ENCODE measurements around the gene UBE2D2.

The UBE2D2 gene

DNA sequence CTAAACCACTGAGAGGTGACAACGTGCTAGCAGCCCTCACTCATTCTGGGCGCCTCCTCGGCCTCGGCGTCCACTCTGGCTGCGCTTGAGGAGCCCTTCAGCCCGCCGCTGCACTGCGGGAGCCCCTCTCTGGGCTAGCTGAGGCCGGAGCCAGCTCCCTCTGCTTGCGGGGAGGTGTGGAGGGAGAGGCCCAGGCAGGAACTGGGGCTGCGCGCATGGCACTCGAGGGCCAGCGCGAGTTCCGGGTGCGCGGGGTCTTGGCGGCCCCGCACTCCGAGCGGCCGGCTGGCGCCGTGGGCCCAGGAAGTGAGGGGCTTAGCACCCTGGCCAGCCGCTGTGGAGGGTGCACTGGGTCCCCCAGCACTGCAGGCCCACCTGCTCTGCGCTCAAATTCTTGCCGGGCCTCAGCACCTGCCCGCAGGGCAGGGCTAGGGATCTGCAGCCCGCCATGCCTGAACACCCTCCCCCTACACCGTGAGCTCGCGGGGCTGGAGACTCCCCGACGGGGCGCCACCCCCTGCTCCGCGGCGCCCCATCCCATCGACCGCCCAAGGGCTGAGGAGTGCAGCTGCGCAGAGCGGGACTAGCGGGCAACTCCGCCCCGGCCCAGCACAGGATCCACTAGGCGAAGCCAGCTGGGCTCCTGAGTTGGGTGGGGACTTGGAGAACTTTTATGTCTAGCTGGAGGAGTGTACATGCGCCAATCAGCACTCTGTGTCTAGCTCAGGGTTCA lies 11.8 kb upstream of the UBE2D2 start:
- no peak for DNase-seq

DNA sequence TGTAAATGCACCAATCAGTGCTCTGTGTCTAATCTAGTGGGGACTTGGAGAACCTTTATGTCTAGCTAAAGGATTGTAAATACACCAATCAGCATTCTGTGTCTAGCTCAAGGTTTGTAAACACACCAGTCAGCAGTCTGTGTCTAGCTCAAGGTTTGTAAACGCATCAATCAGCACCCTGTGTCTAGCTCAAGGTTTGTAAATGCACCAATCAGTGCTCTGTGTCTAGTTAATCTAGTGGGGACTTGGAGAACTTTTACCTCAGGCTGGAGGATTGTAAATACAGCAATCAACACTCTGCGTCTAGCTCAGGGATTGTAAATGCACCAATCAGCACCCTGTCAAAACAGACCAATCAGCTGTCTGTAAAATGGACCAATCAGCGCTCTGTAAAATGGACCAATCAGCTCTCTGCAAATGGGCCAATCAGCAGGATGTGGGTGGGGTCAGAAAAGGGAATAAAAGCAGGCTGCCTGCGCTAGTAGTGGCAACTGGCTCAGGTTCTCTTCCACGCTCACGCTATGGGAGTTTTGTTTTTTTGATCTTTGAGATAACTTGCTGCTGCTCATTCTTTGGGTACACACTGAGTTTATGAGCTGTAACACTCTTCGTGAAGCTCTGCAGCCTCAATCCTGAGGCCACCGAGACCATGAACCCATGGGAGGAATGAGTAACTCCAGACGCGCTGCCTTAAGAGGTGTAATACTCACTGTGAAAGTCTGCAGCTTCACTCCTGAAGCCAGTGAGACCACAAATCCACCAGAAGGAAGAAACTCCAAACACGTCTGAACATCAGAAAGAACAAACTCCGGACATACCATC lies 10.9 kb upstream of the UBE2D2 start:
- peak; percentile 40 to 52 for DNase-seq

DNA sequence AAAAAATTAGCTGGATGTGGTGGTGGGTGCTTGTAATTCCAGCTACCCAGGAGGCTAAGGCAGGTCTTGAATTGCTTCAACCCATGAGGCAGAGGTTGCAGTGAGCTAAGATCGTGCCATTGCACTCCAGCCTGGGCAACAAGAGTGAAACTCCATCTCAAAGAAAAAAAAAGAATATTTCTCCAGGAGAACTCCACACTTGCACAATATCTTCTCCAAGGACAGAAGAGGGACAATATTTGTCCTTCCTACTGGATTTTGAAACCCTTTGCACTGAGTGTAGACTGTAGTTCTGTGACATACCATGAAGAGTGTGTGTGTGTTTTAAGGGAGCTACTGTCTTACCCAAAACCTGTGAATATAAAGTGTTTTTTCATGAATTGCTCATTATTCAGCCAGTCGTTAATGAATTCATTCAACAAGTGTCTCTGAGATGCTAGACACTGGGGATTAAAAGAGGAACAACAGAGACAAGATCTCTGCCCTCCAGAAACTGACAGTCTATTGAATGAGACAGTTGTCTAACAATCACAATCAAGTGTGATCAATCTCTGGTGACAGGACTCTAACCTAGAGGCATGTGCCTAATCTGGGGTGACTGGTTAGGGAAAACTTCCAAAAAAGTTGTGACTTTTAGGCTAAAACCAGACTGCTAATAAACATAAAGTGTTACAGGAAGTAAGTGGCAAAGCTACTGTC lies 9.8 kb upstream of the UBE2D2 start:
- DNase-seq = no peak

DNA sequence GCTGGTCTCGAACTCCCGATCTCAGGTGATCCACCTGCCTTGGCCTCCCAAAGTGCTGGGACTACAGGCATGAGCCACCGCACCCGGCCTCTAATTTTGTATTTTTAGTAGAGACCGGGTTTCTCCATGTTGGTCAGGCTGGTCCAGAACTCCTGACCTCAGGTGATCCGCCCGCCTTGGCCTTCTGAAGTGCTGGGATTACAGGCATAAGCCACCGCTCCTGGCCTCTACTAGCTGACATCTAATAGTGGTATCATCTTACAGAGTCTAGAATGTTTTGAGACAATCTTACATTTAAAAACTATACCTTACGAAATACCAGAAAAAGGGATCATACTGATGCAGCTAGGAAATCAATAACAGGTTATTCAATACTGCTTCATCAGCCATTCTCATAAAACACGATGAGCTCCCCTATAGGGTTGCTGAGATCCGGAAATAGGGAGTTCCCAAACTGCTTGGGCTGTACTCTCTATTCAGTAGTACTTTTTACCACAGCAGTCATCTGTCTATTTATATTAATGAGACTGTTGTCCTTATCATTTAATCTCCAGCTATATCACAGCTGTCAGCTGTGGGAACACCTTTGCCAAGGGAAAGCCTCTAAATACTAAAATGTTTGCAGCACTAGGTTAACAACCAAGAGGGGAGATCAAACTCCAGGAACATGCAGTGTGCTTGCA lies 8.1 kb upstream of the UBE2D2 start:
- DNase-seq = no peak

DNA sequence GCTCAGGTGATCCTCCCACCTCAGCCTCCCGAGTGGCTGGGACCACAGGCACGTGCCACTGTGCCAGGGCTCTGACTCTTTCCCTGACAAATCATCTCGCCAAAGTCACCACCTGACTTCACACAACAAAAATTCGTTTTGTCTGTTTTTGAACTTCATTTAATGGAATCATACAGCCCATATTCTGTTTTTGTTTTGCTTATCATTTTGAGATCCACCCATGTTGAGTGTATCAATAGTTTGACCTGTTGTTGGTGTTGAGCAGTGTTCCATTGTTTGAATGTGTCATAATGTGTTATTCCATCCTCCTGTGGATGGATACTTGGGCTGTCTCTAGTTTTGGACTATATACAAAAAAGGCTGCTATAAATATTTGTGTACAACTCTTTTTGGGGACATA lies 6.9 kb upstream of the UBE2D2 start:
- DNase-seq = no peak

DNA sequence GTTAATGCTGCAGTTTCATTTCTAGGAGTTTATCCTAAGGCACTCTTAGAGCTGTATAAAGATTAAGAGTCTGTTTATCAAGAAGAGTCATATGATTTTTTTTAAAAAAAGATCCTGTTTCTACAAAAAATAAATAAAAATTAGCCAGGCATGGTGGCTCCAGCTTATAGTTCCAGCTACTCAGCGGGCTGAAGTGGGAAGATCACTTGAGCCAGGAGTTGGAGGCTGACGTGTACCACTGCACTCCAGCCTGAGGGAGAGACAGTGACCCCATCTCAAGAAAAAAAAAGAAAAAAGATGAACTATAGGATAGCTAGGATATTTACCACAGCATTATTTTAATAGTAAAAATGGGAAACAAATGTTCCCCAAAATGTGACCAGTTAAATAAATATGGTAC lies 3.3 kb upstream of the UBE2D2 start:
- DNase-seq = no peak

DNA sequence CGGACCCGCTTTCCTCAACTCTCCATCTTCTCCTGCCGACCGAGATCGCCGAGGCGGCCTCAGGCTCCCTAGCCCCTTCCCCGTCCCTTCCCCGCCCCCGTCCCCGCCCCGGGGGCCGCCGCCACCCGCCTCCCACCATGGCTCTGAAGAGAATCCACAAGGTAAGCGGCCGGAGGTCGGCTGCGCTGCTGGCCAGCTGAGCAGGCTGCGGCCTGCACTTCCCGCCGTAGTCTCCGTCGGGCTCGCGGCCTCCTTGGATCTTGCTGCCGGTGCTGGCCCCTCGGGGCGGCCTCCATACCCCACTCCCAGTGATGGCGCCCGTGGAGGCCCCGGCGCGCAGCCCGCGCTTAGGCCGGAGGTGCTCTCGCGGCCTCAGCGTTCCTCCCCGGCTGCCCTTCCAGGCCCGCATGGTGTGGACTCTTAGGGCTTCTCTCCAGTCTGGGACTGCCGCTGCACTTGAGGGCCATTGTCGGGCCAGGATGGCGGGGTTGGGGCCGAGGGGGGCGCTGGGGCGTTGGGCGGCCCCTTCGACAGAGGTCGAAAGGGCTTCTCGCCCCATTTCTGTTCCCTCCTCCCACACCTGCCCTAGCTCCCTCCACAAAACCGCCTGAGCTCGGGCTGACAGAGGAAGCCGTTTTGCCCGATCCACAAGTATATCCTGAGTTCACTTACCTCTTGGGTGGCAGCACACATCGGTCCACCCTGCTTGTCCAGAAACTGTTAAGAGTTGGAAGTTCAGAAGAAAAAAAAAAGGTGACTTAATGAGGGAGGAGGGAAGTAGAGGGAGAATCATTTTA lies 714 bp downstream of the UBE2D2 start:
- peak; percentile 75 to 80 for DNase-seq

DNA sequence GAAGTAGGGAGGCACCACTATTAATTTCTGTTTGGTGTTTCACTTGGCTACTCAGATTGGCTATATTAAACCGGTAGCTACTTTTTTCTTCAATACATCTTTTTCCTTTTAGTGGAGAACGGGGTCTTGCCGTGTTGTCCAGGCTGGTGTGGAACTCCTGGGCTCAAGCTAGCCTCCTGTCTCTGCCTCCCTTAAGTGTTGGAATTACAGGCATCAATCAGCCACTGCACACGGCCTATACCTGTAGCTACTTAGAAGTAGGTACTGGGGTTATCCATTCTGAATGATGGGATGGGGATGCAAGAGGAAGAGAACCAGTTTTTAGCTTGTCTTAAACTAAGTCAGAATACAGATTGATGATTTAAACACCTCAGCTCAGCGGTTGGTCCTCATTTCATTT lies 1.7 kb downstream of the UBE2D2 start:
- no peak for DNase-seq

DNA sequence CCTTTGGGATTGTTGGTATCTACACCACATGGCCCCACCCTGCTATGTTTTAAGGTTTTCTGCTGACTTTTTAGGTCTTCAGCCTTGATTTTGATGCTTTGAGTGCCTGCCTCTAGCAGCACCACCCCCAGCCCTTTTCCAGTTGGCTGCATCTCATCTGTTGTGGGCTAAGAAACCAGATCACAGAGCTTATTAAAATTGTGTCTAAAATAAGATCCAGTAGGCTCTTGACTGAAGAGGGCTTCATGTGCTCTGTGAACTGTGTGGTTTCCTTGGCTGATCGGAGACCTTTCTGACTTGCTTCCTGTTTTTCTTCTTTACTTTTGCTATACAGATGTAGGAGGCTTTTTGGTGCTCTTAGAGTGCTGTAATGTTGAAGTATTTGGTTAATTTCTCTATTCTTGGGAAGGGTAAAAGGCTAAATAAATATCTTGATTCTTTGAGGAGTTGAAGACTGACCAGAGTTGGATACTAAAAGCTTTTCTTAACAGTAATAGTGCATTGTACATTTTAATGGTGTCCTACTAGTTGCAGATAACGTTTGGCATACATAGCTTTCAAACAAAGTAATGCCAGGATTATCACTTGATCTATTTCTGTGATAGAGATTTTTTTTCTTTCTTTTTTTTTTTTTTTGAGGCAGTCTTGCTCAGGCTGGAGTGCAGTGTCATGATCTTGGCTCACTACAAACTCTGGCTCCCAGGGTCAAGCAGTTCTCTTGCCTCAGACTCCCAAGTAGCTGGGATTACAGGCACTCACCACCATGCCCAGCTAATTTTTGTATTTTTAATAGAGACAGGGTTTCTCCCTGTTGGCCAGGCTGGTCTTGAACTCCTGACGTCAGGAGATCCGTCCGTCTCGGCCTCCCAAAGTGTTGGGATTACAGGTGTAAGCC lies 4.5 kb downstream of the UBE2D2 start:
- peak; percentile 43 to 46 for DNase-seq

DNA sequence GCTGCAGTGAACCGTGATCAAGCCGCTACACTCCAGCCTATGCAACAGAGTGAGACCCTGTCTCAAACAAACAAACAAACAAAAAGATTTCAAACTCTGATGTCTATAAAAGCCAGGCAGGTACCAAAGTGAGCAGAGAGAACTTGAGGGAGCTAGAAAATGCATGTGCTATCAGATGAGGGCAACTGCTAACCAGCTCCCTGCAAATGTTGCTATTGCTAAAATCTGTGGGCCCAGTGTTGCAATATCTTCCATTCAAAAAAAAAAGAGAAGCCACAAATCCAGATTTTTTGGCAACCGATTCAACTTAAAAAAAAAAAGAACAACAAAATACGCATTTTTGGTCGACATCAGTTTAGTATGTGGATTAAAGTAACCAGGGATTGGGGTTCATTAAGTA lies 5.5 kb downstream of the UBE2D2 start:
- DNase-seq = no peak

DNA sequence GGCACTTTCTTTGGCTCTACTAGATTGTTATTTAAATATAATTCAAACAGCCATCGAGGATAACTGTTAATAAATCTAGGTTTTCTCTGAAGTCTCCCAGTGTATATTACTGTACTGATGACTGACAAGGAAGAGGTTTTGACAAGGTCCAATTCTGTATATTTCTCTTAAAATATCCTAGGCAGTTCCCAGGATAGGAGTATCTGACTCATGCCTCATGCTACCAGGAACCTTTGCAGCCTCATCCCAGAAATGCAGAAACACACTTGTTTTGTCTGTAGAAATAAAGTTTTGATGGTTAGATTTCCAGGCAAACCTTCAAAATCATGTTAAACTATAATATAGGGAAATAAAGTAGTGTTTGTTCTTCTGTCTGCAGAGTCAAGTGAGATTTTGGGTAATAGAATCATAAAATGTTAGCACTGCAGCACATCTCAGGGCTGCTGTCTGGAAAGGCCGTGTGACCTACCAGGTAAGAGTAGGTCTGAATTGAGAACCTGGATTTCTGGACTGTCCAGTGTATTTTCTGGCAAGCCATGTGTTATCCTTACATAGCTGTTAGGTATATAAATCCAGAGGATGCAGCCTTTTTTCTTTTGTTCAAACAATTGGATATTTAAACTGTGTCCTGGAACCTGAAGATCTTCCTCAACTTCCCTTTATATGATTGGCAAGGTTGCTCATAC lies 8.3 kb downstream of the UBE2D2 start:
- DNase-seq = no peak

DNA sequence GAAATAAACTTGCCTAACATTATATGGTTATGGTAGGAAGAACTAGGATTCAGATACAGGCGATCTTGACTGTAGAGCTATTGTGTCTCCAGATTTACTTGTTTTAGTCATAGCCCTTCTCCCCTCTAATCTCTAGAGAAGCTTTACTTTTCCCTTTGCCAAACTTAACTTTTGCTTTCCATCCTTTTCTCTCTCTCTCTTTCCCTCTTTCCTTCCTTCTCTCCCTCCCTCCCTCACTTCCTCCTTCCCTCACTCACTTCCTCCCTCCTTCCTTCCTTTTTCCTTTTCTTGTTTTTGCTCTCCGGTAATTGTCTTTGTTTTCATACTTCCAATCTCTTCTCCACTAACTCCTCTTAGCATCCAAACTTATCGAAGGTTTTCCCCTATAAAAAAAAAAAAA lies 10.4 kb downstream of the UBE2D2 start:
- DNase-seq = no peak

DNA sequence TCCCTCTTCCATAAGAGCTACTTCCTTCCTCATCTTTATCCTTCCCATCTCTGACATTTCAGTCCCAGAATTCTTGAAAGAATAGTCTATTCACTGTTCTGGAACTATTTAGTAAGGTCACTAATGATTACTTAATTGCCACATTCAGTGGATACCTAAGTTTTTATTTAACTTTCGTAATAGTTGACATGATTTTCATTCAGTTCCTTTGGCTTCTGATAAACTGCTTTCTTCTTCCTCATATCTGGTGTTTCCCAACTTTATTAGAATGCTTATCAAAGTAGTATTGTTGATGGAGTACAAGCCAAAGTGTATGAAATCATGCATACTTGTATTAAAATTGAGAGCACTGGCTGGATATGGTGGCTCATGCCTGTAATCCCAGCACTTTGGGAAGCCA lies 10.8 kb downstream of the UBE2D2 start:
- no peak for DNase-seq

DNA sequence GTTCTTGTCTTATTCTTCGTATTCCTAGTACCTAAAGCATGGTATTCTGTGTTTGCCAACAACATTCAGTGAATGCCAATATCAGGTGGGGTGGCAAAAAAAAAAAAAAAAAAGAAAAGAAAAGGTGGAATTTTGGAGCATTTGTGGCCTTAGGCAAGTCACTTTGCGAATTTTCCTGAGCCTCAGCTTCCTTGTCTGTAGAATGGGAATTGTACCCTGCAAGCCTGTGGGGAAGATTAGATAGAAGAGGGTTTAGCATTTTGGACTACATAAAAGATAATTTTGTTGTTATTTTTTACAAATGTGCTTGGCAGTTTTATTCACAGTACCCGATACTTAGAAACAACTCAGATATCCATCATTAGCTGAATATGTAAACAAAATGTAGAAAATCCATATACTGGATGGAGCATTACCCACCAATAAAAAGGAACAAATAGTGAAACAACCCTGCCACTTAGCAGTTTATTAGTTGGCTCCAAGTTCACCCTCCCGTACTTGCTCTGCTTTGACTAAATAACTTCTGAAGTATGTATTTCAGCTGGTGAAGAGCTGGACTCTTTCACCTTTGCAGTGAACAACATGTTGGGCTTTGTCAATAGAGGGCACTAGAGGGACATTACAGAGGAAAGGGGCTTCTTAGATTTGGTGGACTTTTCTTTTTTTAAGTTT lies 13.6 kb downstream of the UBE2D2 start:
- peak in 1 of 2 experiments; percentile 10 for DNase-seq

DNA sequence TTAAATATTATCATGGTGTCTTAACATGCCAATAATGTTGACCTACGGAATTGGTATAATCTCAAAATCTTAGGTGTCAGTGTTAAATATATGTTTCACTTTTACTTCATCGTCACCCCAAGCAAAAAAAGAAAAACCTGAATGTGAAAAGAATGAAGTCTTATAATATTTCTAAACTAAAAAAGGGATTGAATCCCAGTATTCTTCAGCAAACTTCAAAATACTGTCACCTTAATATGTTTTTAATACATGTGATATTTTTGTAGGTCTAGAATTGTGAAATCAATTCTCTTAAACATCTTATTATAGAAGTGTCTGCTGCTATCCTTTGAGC lies 14.1 kb downstream of the UBE2D2 start:
- DNase-seq = no peak

DNA sequence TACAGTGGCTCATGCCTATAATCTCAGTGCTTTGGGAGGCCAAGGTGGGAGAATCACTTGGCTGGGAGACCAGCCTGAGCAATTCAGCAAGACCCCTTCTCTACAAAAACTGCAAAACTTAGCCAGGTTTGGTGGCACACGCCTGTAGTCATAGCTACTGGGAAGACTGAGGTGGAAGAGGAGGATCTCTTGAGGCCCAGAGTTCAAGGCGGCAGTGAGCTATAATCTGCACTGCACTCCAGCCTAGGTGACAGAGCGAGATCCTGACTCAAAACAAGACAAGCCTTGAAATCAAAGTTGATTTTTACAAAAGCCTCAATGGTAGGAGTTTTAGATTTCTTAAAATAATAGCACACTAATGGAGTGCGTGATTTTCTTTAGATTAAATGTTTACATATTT lies 14.6 kb downstream of the UBE2D2 start:
- peak; percentile 47 to 51 for DNase-seq

DNA sequence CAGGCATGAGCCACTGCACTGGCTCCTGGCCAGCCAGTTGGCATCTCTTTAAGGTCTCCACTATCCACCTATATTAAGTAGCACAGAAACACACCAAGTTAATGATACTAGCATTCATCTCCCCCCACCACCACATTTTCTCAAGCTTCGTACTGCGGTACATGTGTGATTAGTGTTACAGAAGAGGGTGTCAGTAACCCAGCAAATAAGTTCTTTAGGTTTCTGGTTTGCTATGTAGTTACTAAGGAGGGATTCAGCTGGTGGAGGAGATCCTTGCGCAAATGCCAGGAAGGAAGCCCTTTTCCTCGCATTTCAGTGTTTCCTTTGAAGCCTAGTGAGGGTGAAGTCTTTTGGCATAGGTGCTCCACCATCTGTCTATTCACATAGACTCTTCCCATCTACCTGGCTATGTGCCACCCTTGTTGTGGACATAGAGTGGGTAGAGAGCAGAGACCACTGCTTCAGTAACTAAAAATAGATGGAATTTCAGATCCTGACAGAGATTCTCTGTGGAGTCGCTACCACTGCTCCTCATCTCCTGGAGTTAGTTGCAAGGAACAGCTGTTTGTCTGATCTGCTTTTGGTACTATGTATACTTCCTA lies 16.7 kb downstream of the UBE2D2 start:
- DNase-seq = peak in 1 of 2 experiments; percentile 16

DNA sequence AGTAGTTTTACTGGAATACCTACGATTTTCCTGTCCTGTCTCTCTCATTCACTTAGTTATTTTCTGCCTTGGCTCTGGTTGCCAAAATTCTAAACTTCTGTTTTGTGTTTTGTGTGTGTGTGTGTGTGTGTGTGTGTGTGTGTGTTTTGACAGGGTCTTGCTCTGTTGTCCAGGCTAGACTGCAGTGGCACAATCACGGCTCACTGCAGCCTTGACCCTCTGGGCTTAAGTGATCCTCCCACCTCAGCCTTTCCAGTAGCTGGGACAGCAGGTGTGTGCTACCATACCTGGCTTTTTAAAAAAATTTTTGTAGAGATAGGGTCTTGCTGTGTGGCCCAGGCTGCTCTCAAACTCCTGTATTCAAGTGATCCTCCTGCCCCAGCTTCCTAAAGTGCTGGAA lies 17.2 kb downstream of the UBE2D2 start:
- DNase-seq = peak in 1 of 2 experiments; percentile 12

DNA sequence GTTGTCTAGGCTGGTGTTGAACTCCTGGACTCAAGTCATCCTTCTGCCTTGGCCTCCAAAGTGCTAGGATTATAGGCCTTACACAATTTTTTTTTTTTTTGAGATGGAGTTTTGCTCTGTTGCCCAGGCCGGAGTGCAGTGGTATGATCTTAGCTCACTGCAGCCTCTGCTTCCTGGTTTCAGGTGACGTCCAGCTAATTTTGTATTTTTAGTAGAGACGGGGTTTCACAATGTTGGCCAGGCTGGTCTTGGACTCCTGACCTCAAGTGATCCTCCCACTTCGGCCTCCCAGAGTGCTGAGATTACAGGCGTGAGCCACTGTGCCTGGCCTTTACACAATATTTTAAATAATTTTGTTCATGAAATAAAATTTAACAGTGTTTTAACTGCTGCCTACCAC lies 21.0 kb downstream of the UBE2D2 start:
- peak; percentile 10 to 13 for DNase-seq

DNA sequence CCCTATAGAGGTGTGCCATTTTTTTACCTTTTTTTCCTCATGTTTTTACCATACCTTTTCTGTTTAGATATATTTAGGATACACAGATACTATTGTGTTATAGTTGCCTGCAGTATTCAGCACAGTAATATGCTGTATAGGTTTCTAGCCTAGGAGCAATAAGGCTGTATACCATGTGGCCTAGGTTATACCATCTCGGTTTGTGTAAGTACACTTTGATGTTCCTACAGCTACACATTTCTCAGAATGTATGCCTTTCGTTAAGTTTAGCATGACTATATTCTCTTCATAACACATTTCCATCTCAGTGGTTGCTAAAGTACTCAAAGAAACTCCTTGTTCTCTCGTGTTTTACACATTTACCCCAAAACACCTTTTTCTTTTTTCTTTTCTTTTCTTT lies 23.0 kb downstream of the UBE2D2 start:
- no peak for DNase-seq

All from activated T-cell treated with anti-CD3 and anti-CD28 coated beads, Interleukin-2, amount 50 U/mL, for 48 hours (primary cell).